RWPE2 (cell line): ENCODE results near the gene CDKN1A.

Experiments
- ATAC-seq: fragments of 200-7000 bp; cut with Tn5 transposase; 3 replicates; pipeline ENCODE4 v1.9.1; 2021; ENCODE audit warnings: low read depth
- DNase-seq: peaks from one replicate; pipeline ENCODE4 v3.0.0-alpha.2; 2020; ENCODE audit warnings: low spot score
- H3K27ac ChIP-seq: fragments of 450-650 bp; 2 replicates; pipeline ENCODE4 v1.5.1; 2017; ENCODE audit warnings: mild to moderate bottlenecking; ENCODE audit not compliant: poor library complexity, severe bottlenecking
- H3K27me3 ChIP-seq: fragments of 250-450 bp; sonication (Bioruptor Pico); 2 replicates; pipeline ENCODE4 v1.5.1; 2021; ENCODE audit warnings: mild to moderate bottlenecking, moderate library complexity; ENCODE audit not compliant: insufficient read depth, poor library complexity, severe bottlenecking
- H3K36me3 ChIP-seq: fragments of 250-450 bp; sonication (Bioruptor Pico); 2 replicates; pipeline ENCODE4 v1.5.1; 2020; ENCODE audit warnings: low read depth, mild to moderate bottlenecking, moderate library complexity
- H3K4me1 ChIP-seq: fragments of 250-450 bp; sonication (Bioruptor Pico); 2 replicates; pipeline ENCODE4 v1.5.1; 2021; ENCODE audit warnings: mild to moderate bottlenecking, moderate library complexity; ENCODE audit not compliant: insufficient read depth, poor library complexity, severe bottlenecking
- H3K4me3 ChIP-seq: fragments of 250-450 bp; sonication (Bioruptor Pico); 2 replicates; pipeline ENCODE4 v1.5.1; 2021; ENCODE audit warnings: mild to moderate bottlenecking, moderate library complexity; ENCODE audit not compliant: severe bottlenecking
- H3K9me3 ChIP-seq: fragments of 250-450 bp; sonication (Bioruptor Pico); 2 replicates; pipeline ENCODE4 v1.5.1; 2021; ENCODE audit warnings: mild to moderate bottlenecking, moderate library complexity; ENCODE audit not compliant: severe bottlenecking
- CTCF ChIP-seq: fragments of 450-650 bp; IDR thresholded peaks from one replicate; pipeline ENCODE4 v1.5.1; 2017; ENCODE audit warnings: mild to moderate bottlenecking, moderate library complexity; ENCODE audit not compliant: poor library complexity, severe bottlenecking

CDKN1A gene

GRCh38 chr6:36725581-36725980, 47.1 kb downstream of the CDKN1A start:
- no peak overlapping the region for H3K4me3 ChIP-seq
- no peak for TF ChIP-seq CTCF
- H3K9me3 ChIP-seq, result no peaks in the 10 kb centered on the region
- H3K27ac ChIP-seq, result no peak overlapping the region
- no peaks in the 10 kb centered on the region for H3K4me1 ChIP-seq
- ATAC-seq (no peak), DNase-seq (no peak)
- H3K27me3 ChIP-seq, result no peaks in the 10 kb centered on the region
- no peaks in the 10 kb centered on the region for H3K36me3 ChIP-seq

GRCh38 chr6:36727505-36728021, 49.0 kb downstream of the CDKN1A start:
- TF ChIP-seq CTCF, result no peak
- no peak for DNase-seq
- Histone ChIP-seq H3K27me3 (no peaks in the 10 kb centered on the region), H3K36me3 (no peaks in the 10 kb centered on the region), H3K9me3 (no peaks in the 10 kb centered on the region), H3K4me3 (no peak overlapping the region), H3K27ac (no peak overlapping the region), H3K4me1 (no peaks in the 10 kb centered on the region)
- ATAC-seq, result peak; percentile 13; the same call in 1 of the 3 replicates

- Histone ChIP-seq H3K9me3 (no peaks in the 10 kb centered on the region), H3K27me3 (no peaks in the 10 kb centered on the region), H3K27ac (no peak overlapping the region), H3K4me1 (no peaks in the 10 kb centered on the region), H3K36me3 (no peaks in the 10 kb centered on the region), H3K4me3 (no peak overlapping the region)
- DNase-seq (no peak), ATAC-seq (no peak)
- no peak for TF ChIP-seq CTCF
These were observed 50.0 kb downstream of the CDKN1A start for GRCh38 chr6:36728289-36729160.

- no peaks in the 10 kb centered on the region for H3K36me3 ChIP-seq
- no peaks in the 10 kb centered on the region for H3K9me3 ChIP-seq
- H3K27me3 ChIP-seq, result no peaks in the 10 kb centered on the region
- ATAC-seq (no peak), DNase-seq (no peak)
- TF ChIP-seq CTCF, result no peak
- no peak overlapping the region for H3K4me3 ChIP-seq
- H3K4me1 ChIP-seq, result no peaks in the 10 kb centered on the region
- no peak overlapping the region for H3K27ac ChIP-seq
These were observed 50.6 kb downstream of the CDKN1A start for GRCh38 chr6:36729161-36729524.
